ENCODE data around the gene UTP14A. TPM values are rescaled to one million over a fixed set of nuclear protein-coding genes. Genes with fewer than 3 reads are reported as not detected.
A peak's percentile ranks its signal among the peaks of the same experiment; 100 is the strongest.

UTP14A gene
- total and polyA plus RNA-seq, 2 experiments from 2014 or later, result 13.3 to 15.9 TPM

DNA sequence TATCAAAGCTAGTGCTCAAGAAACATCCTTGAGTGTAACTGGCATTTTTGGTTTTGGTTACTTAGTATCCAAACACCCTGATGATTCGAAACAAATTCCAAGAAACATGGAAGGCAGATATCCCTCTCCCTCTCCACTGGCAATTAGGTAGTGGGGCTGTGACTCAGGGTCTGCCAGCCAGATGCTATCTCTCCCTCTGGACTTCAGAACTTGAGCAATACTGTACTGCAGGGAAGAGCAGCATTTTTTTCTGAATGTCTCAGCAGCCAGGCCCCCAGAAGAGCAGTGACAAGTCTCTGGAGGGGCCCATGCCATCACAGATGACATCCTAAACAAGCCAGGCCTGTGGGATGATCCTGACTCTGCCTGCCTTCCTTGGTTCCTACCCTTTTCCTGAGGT lies 39.2 kb downstream of the UTP14A start:
- no peaks in the 10 kb centered on the region; the same call in 1 of the 2 replicates for H3K4me1 ChIP-seq (ENCODE audit: insufficient read depth)
- H3K4me3 ChIP-seq, result no peak overlapping the region
- H3K9me2 ChIP-seq (ENCODE audit: insufficient read depth), result no peaks in the 10 kb centered on the region
- H3K27me3 ChIP-seq (replicated peaks; ENCODE audit: insufficient read depth), result no peaks in the 10 kb centered on the region
- no peak overlapping the region for H2AFZ ChIP-seq
- peak; percentile 69 for DNase-seq
- in situ Hi-C loops (cut with MboI), result loop anchor here (25.0 kb wide), 1 partner anchor 242 kb away; no protein-coding TSS in a partner anchor
- H3F3A ChIP-seq (ENCODE audit: insufficient read depth), result no peaks in the 10 kb centered on the region
- H4K20me1 ChIP-seq (ENCODE audit: insufficient read depth), result no peaks in the 10 kb centered on the region
- WGBS, 2 experiments (ENCODE audit: low coverage in 1 of 2, low lambda C conversion rate in 2 of 2, missing lambda C conversion rate in 2 of 2), result 85 to 89% methylated on average over 1 of the region's 1 CpG
- TF ChIP-seq EZH2phosphoT487 (IDR thresholded peaks at IDR 0.05; ENCODE audit: insufficient read depth, low read depth) (no peak), EZH2 (IDR thresholded peaks at IDR 0.05; ENCODE audit: insufficient read depth, poor library complexity, severe bottlenecking) (no peak)
- no peaks in the 10 kb centered on the region for H3K79me2 ChIP-seq (ENCODE audit: insufficient read depth)
- H3K36me3 ChIP-seq (ENCODE audit: low read depth), result no peaks in the 10 kb centered on the region
- H3K4me2 ChIP-seq (ENCODE audit: unreplicated experiment), result no peak overlapping the region
- no peaks in the 10 kb centered on the region for H3K9me3 ChIP-seq (ENCODE audit: low read depth)
- no peak overlapping the region for H3K9ac ChIP-seq
- no peak overlapping the region for H3K27ac ChIP-seq

DNA sequence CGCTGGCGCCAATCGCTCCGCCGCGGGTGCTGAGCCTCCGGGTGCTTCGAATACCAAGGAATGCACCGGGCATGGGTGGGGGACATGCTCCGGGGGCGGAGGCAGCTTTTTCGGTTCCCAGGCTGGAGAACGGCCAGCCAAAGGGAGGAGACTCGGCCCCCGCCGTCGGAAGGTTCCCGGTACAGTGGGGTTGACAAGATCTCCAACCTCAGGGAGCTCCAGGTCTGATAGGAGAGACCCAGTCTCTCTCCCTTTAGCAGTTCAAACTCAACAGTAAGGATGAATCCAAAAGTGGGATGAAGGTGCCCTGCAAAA lies 47.3 kb downstream of the UTP14A start:
- in situ Hi-C loops (cut with MboI), result no loop called here
- Histone ChIP-seq H3K9me2 (ENCODE audit: insufficient read depth) (no peaks in the 10 kb centered on the region), H3K9me3 (ENCODE audit: low read depth) (no peaks in the 10 kb centered on the region), H3F3A (ENCODE audit: insufficient read depth) (no peaks in the 10 kb centered on the region), H3K27me3 (replicated peaks; ENCODE audit: insufficient read depth) (no peaks in the 10 kb centered on the region), H3K79me2 (ENCODE audit: insufficient read depth) (no peaks in the 10 kb centered on the region), H3K4me1 (ENCODE audit: insufficient read depth) (no peaks in the 10 kb centered on the region), H3K4me2 (ENCODE audit: unreplicated experiment) (no peak overlapping the region), H4K20me1 (ENCODE audit: insufficient read depth) (no peaks in the 10 kb centered on the region), H3K9ac (no peak overlapping the region), H3K36me3 (ENCODE audit: low read depth) (no peaks in the 10 kb centered on the region), H3K27ac (no peak overlapping the region), H2AFZ (no peak overlapping the region), H3K4me3 (no peak overlapping the region)
- WGBS, 2 experiments (ENCODE audit: low coverage in 1 of 2, low lambda C conversion rate in 2 of 2, missing lambda C conversion rate in 2 of 2), result 47 to 58% methylated on average over 6 to 15 of the region's 18 CpGs
- TF ChIP-seq EZH2phosphoT487 (IDR thresholded peaks at IDR 0.05; ENCODE audit: insufficient read depth, low read depth) (no peak), EZH2 (IDR thresholded peaks at IDR 0.05; ENCODE audit: insufficient read depth, poor library complexity, severe bottlenecking) (no peak)
- no peak for DNase-seq

- no peak for TF ChIP-seq EZH2phosphoT487 (IDR thresholded peaks at IDR 0.05; ENCODE audit: insufficient read depth, low read depth)
- no peak for TF ChIP-seq EZH2 (IDR thresholded peaks at IDR 0.05; ENCODE audit: insufficient read depth, poor library complexity, severe bottlenecking)
- Histone ChIP-seq H3K79me2 (ENCODE audit: insufficient read depth) (no peaks in the 10 kb centered on the region), H3F3A (ENCODE audit: insufficient read depth) (no peaks in the 10 kb centered on the region), H3K9me3 (ENCODE audit: low read depth) (no peaks in the 10 kb centered on the region), H3K4me3 (no peak overlapping the region), H3K36me3 (ENCODE audit: low read depth) (no peaks in the 10 kb centered on the region), H3K4me2 (ENCODE audit: unreplicated experiment) (no peak overlapping the region), H3K27ac (no peak overlapping the region), H3K27me3 (replicated peaks; ENCODE audit: insufficient read depth) (no peaks in the 10 kb centered on the region), H4K20me1 (ENCODE audit: insufficient read depth) (no peaks in the 10 kb centered on the region), H2AFZ (no peak overlapping the region), H3K9ac (no peak overlapping the region), H3K9me2 (ENCODE audit: insufficient read depth) (no peaks in the 10 kb centered on the region), H3K4me1 (ENCODE audit: insufficient read depth) (no peaks in the 10 kb centered on the region)
- in situ Hi-C loops (cut with MboI), result no loop called here
- whole genome bisulfite sequencing, 2 experiments (ENCODE audit: low coverage in 1 of 2, low lambda C conversion rate in 2 of 2, missing lambda C conversion rate in 2 of 2), result 96 to 100% methylated on average over 4 of the region's 4 CpGs
- no peak for DNase-seq
Measured at GRCh38 chrX:129953881-129954280, 47.9 kb downstream of the UTP14A start.

DNA sequence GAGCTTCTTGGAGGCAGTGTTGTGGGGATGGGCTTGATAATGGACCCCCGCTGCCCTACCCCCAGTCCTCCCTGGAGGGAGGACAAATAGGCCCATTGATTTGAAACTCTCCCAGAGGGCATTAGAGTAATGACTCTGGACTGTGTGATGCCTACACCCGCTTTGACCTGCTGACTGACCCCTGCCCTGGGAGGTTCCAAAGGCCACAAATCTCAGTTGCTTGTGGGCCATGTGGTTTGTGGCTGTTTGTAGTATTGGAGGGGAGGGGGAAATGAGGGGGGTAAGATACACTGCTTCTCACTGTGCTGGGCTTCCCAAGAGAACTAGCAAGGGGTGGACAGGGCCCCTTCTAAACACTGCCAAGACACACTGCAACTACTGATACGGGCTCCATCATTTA lies 48.8 kb downstream of the UTP14A start:
- WGBS, 2 experiments (ENCODE audit: low coverage in 1 of 2, low lambda C conversion rate in 2 of 2, missing lambda C conversion rate in 2 of 2), result 35 to 56% methylated on average over 2 to 3 of the region's 3 CpGs
- no peaks in the 10 kb centered on the region for H3K4me1 ChIP-seq (ENCODE audit: insufficient read depth)
- no peaks in the 10 kb centered on the region for H3K36me3 ChIP-seq (ENCODE audit: low read depth)
- in situ Hi-C loops (cut with MboI), result no loop called here
- no peak overlapping the region for H3K4me2 ChIP-seq (ENCODE audit: unreplicated experiment)
- no peaks in the 10 kb centered on the region for H3K9me3 ChIP-seq (ENCODE audit: low read depth)
- no peak overlapping the region for H3K4me3 ChIP-seq
- H2AFZ ChIP-seq, result no peak overlapping the region
- no peaks in the 10 kb centered on the region for H3F3A ChIP-seq (ENCODE audit: insufficient read depth)
- no peak for TF ChIP-seq EZH2phosphoT487 (IDR thresholded peaks at IDR 0.05; ENCODE audit: insufficient read depth, low read depth)
- TF ChIP-seq EZH2 (IDR thresholded peaks at IDR 0.05; ENCODE audit: insufficient read depth, poor library complexity, severe bottlenecking), result no peak
- H3K9ac ChIP-seq, result no peak overlapping the region
- H4K20me1 ChIP-seq (ENCODE audit: insufficient read depth), result no peaks in the 10 kb centered on the region
- H3K79me2 ChIP-seq (ENCODE audit: insufficient read depth), result no peaks in the 10 kb centered on the region
- H3K9me2 ChIP-seq (ENCODE audit: insufficient read depth), result no peaks in the 10 kb centered on the region
- no peak for DNase-seq
- H3K27ac ChIP-seq, result no peak overlapping the region
- H3K27me3 ChIP-seq (replicated peaks; ENCODE audit: insufficient read depth), result no peaks in the 10 kb centered on the region

GRCh38 chrX:129955682-129956081 lies 49.7 kb downstream of the UTP14A start:
- in situ Hi-C loops (cut with MboI), result no loop called here
- H3K4me1 ChIP-seq (ENCODE audit: insufficient read depth), result no peaks in the 10 kb centered on the region
- no peaks in the 10 kb centered on the region for H3K9me3 ChIP-seq (ENCODE audit: low read depth)
- no peak overlapping the region for H3K4me3 ChIP-seq
- no peaks in the 10 kb centered on the region for H3K9me2 ChIP-seq (ENCODE audit: insufficient read depth)
- no peaks in the 10 kb centered on the region for H3K36me3 ChIP-seq (ENCODE audit: low read depth)
- no peaks in the 10 kb centered on the region for H3K79me2 ChIP-seq (ENCODE audit: insufficient read depth)
- DNase-seq, result no peak
- no peaks in the 10 kb centered on the region for H3F3A ChIP-seq (ENCODE audit: insufficient read depth)
- 97 to 98% methylated on average over 3 of the region's 3 CpGs for WGBS, 2 experiments (ENCODE audit: low coverage in 1 of 2, low lambda C conversion rate in 2 of 2, missing lambda C conversion rate in 2 of 2)
- no peak overlapping the region for H2AFZ ChIP-seq
- no peak overlapping the region for H3K9ac ChIP-seq
- no peak overlapping the region for H3K4me2 ChIP-seq (ENCODE audit: unreplicated experiment)
- no peak overlapping the region for H3K27ac ChIP-seq
- TF ChIP-seq EZH2 (IDR thresholded peaks at IDR 0.05; ENCODE audit: insufficient read depth, poor library complexity, severe bottlenecking) (no peak), EZH2phosphoT487 (IDR thresholded peaks at IDR 0.05; ENCODE audit: insufficient read depth, low read depth) (no peak)
- no peaks in the 10 kb centered on the region for H3K27me3 ChIP-seq (replicated peaks; ENCODE audit: insufficient read depth)
- H4K20me1 ChIP-seq (ENCODE audit: insufficient read depth), result no peaks in the 10 kb centered on the region

Data from GM23248 (cell line).